ENCODE results near the gene AUTS2.

AUTS2 gene

DNA sequence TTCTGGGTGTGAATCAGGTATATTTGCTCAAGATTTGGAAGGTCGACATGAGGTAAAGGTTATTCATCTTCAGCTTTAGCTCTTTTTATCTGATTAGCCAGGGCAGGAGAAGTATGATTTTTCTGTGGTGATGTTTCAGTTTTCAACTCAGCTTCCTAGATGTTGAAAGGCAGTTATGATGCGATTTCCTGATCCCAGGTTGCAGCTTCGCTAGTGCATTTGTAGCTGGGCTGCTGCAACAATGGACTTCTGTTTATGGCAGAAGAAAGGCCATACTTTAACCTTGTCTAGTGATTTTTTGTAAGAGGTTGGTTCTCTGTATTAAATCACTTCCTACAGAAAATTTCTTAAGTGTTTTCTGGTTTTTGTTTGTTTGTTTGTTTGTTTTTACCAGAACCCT lies 619.3 kb downstream of the AUTS2 start:
- no peaks in the 10 kb centered on the region for H3K27me3 ChIP-seq (ENCODE audit: insufficient read depth, low read length)
- H3K9ac ChIP-seq (ENCODE audit: low read length): no peak overlapping the region
- no peaks in the 10 kb centered on the region for H3K4me1 ChIP-seq (ENCODE audit: insufficient read depth, low read length, severe bottlenecking)
- no peaks in the 10 kb centered on the region; the same call in 1 of the 2 replicates for H3K36me3 ChIP-seq (ENCODE audit: insufficient read depth, low read length)
- H3K79me2 ChIP-seq (ENCODE audit: insufficient read depth, low read length): no peaks in the 10 kb centered on the region
- no peak overlapping the region for H2AFZ ChIP-seq (ENCODE audit: low read length)
- no peaks in the 10 kb centered on the region for H3K9me3 ChIP-seq (ENCODE audit: low read length)
- no peak overlapping the region for H3K4me2 ChIP-seq (ENCODE audit: low read length)
- TF ChIP-seq EZH2 (IDR thresholded peaks at IDR 0.05; ENCODE audit: borderline replicate concordance, low read length): no peak
- TF ChIP-seq, protein P1, sequence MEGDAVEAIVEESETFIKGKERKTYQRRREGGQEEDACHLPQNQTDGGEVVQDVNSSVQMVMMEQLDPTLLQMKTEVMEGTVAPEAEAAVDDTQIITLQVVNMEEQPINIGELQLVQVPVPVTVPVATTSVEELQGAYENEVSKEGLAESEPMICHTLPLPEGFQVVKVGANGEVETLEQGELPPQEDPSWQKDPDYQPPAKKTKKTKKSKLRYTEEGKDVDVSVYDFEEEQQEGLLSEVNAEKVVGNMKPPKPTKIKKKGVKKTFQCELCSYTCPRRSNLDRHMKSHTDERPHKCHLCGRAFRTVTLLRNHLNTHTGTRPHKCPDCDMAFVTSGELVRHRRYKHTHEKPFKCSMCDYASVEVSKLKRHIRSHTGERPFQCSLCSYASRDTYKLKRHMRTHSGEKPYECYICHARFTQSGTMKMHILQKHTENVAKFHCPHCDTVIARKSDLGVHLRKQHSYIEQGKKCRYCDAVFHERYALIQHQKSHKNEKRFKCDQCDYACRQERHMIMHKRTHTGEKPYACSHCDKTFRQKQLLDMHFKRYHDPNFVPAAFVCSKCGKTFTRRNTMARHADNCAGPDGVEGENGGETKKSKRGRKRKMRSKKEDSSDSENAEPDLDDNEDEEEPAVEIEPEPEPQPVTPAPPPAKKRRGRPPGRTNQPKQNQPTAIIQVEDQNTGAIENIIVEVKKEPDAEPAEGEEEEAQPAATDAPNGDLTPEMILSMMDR (IDR thresholded peaks at IDR 0.05; ENCODE audit: low read length): no peak
- no peak overlapping the region for H3K4me3 ChIP-seq (ENCODE audit: low read depth, low read length, poor library complexity, severe bottlenecking)
- no peaks in the 10 kb centered on the region for H3F3A ChIP-seq (ENCODE audit: insufficient read depth, low read length)
- no peaks in the 10 kb centered on the region for H3K9me2 ChIP-seq (ENCODE audit: low read depth, low read length)
- no peaks in the 10 kb centered on the region for H4K20me1 ChIP-seq (ENCODE audit: insufficient read depth, low read length)
- H3K27ac ChIP-seq (ENCODE audit: low read depth, low read length, poor library complexity, severe bottlenecking): no peak overlapping the region

DNA sequence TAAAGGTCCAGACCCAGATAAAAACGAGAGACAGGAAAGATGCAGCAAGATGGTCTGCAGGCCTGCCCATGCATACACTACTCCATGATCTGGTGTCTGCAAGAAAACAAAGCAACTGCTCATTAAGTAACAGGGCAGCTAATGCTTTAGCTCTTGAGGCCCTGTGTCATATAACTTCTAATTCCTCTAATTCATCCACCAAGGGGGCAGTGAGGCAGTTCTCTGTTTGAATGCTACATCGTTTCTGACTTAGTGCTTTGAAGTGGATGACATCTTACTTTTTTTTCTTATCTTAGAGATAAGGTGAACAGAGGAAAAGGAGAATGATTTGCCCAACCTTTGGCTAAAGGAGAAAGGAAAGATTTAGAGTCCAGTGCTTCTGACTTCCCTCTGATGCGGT lies 619.7 kb downstream of the AUTS2 start:
- Histone ChIP-seq H3K27ac (ENCODE audit: low read depth, low read length, poor library complexity, severe bottlenecking) (no peak overlapping the region), H3K4me2 (ENCODE audit: low read length) (no peak overlapping the region), H2AFZ (ENCODE audit: low read length) (no peak overlapping the region), H3K4me1 (ENCODE audit: insufficient read depth, low read length, severe bottlenecking) (no peaks in the 10 kb centered on the region), H3K36me3 (ENCODE audit: insufficient read depth, low read length) (no peaks in the 10 kb centered on the region; the same call in 1 of the 2 replicates), H3K9me3 (ENCODE audit: low read length) (no peaks in the 10 kb centered on the region), H3K4me3 (ENCODE audit: low read depth, low read length, poor library complexity, severe bottlenecking) (no peak overlapping the region), H3K27me3 (ENCODE audit: insufficient read depth, low read length) (no peaks in the 10 kb centered on the region), H3K9ac (ENCODE audit: low read length) (no peak overlapping the region), H3K79me2 (ENCODE audit: insufficient read depth, low read length) (no peaks in the 10 kb centered on the region), H3F3A (ENCODE audit: insufficient read depth, low read length) (no peaks in the 10 kb centered on the region), H3K9me2 (ENCODE audit: low read depth, low read length) (no peaks in the 10 kb centered on the region), H4K20me1 (ENCODE audit: insufficient read depth, low read length) (no peaks in the 10 kb centered on the region)
- TF ChIP-seq, protein P1 (IDR thresholded peaks at IDR 0.05; ENCODE audit: low read length): no peak
- no peak for TF ChIP-seq EZH2 (IDR thresholded peaks at IDR 0.05; ENCODE audit: borderline replicate concordance, low read length)

DNA sequence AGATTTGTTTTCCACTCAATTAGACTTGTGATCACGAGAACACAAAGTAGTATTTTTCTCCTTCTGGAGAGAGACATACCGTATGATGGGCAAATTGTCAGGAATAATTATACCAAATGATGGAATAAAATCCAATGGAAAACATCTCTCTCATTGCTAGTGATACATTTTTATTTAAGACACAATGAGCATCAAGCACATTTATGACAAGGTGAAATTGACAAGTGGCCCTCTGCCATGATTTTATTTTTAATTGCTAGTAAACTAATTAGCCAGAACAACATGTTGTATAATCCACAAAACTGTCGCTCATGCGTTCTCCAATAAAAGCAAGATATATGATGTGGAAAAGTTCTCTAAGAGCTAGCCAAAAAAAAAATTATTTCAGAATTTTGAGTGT lies 620.8 kb downstream of the AUTS2 start:
- TF ChIP-seq, protein P1 (IDR thresholded peaks at IDR 0.05; ENCODE audit: low read length): no peak
- TF ChIP-seq EZH2 (IDR thresholded peaks at IDR 0.05; ENCODE audit: borderline replicate concordance, low read length): no peak
- Histone ChIP-seq H3F3A (ENCODE audit: insufficient read depth, low read length) (no peaks in the 10 kb centered on the region), H3K4me1 (ENCODE audit: insufficient read depth, low read length, severe bottlenecking) (no peaks in the 10 kb centered on the region), H3K27me3 (ENCODE audit: insufficient read depth, low read length) (no peaks in the 10 kb centered on the region), H2AFZ (ENCODE audit: low read length) (no peak overlapping the region), H3K9me3 (ENCODE audit: low read length) (no peaks in the 10 kb centered on the region), H3K4me3 (ENCODE audit: low read depth, low read length, poor library complexity, severe bottlenecking) (no peak overlapping the region), H4K20me1 (ENCODE audit: insufficient read depth, low read length) (no peaks in the 10 kb centered on the region), H3K79me2 (ENCODE audit: insufficient read depth, low read length) (no peaks in the 10 kb centered on the region), H3K9me2 (ENCODE audit: low read depth, low read length) (no peaks in the 10 kb centered on the region), H3K4me2 (ENCODE audit: low read length) (no peak overlapping the region), H3K27ac (ENCODE audit: low read depth, low read length, poor library complexity, severe bottlenecking) (no peak overlapping the region), H3K36me3 (ENCODE audit: insufficient read depth, low read length) (no peaks in the 10 kb centered on the region; the same call in 1 of the 2 replicates), H3K9ac (ENCODE audit: low read length) (no peak overlapping the region)

All from OCI-LY1 (cell line).